B cell (primary cell): ENCODE data around the gene CLSTN2. TPM values are rescaled to one million over a fixed set of nuclear protein-coding genes. Genes with fewer than 3 reads are reported as not detected.

Experiments used
- ATAC-seq: fragments of 200-7000 bp; cut with Tn5 transposase; one replicate; pipeline ENCODE4 v1.10.0; 2021; ENCODE audit warnings: low read depth, mild to moderate bottlenecking, moderate number of reproducible peaks, moderate library complexity
- CTCF ChIA-PET: fragments of 350-600 bp; sonication (Branson Sonifier 250); formaldehyde crosslinking; loops from one replicate; lab custom pipeline; 2021; ENCODE audit warnings: antibody characterized with exemption, inconsistent platforms; lab: Charles Lee
- POLR2A ChIA-PET: fragments of 350-600 bp; sonication (Branson Sonifier 250); formaldehyde crosslinking; loops from one replicate; lab custom pipeline; 2021; ENCODE audit warnings: antibody characterized with exemption; lab: Charles Lee
- DNase-seq: peaks from one replicate; pipeline ENCODE4 v3.0.0; 2013
- H2AFZ ChIP-seq: 2 replicates; pipeline ENCODE4 v1.6.1; 2012; ENCODE audit warnings: mild to moderate bottlenecking, low read depth, low read length; ENCODE audit not compliant: insufficient read depth, poor library complexity, severe bottlenecking
- H3K27ac ChIP-seq, 2 donors: 1 replicate in 1 of 2; 2 replicates in 1 of 2; pipeline ENCODE4 v1.5.1; 2012 to 2013; ENCODE audit warnings: low read length in 2 of 2, mild to moderate bottlenecking in 2 of 2, moderate library complexity in 1 of 2
- H3K27me3 ChIP-seq, 4 experiments: fragments of 200-600 bp in 1 of 4; sonication (generic) in 1 of 4; replicated peaks in 1 of 4; 1 replicate in 2 of 4; 2 replicates in 2 of 4; pipeline versions ENCODE4 v1.6.1 to v1.7.0; 2013 to 2016; ENCODE audit warnings: low read length in 3 of 4, mild to moderate bottlenecking in 2 of 4, mixed read lengths in 1 of 4, moderate library complexity in 1 of 4; ENCODE audit not compliant: insufficient read depth in 4 of 4, control insufficient read depth in 3 of 4; ENCODE audit errors: control extremely low read depth in 1 of 4
- H3K36me3 ChIP-seq, 2 experiments: replicated peaks in 1 of 2; 1 replicate in 1 of 2; 2 replicates in 1 of 2; pipeline versions ENCODE4 v1.6.1 to v1.7.1; 2013; ENCODE audit warnings: low read length in 1 of 2; ENCODE audit not compliant: insufficient read depth in 2 of 2, control insufficient read depth in 1 of 2; ENCODE audit errors: control extremely low read depth in 1 of 2, extremely low read depth in 1 of 2
- H3K4me1 ChIP-seq, 2 donors: fragments of 200-600 bp in 1 of 2; sonication (generic) in 1 of 2; 1 replicate in 1 of 2; 2 replicates in 1 of 2; pipeline versions ENCODE4 v1.5.1 to v1.6.1; 2013 to 2017; ENCODE audit warnings: low read length in 2 of 2; ENCODE audit not compliant: control insufficient read depth in 2 of 2, insufficient read depth in 2 of 2
- H3K4me2 ChIP-seq: replicated peaks from 2 replicates; pipeline ENCODE3; 2012; ENCODE audit warnings: mild to moderate bottlenecking, low read depth, low read length; ENCODE audit not compliant: poor library complexity, severe bottlenecking
- H3K4me3 ChIP-seq, 5 experiments: fragments of 200-600 bp in 1 of 5; sonication (generic) in 1 of 5; 1 replicate in 3 of 5; 2 replicates in 2 of 5; pipeline versions ENCODE4 v1.5.1 to v1.7.0; 2011 to 2016; ENCODE audit warnings: low read length in 4 of 5, mild to moderate bottlenecking in 4 of 5, low read depth in 2 of 5, control low read depth in 1 of 5, moderate library complexity in 1 of 5; ENCODE audit not compliant: insufficient read depth in 1 of 5; ENCODE audit errors: control extremely low read depth in 1 of 5, extremely low read depth in 1 of 5
- H3K79me2 ChIP-seq: fragments of 200-600 bp; sonication (generic); one replicate; pipeline ENCODE4 v1.6.0; 2016; ENCODE audit warnings: low read length; ENCODE audit not compliant: control insufficient read depth, insufficient read depth
- H3K9ac ChIP-seq: fragments of 200-600 bp; sonication (generic); 2 replicates; pipeline ENCODE4 v1.6.1; 2017; ENCODE audit warnings: mild to moderate bottlenecking, low read length, moderate library complexity
- H3K9me3 ChIP-seq, 3 donors: one replicate each; pipeline versions ENCODE4 v1.6.1 to v1.7.1; 2013; ENCODE audit warnings: low read length in 2 of 3; ENCODE audit not compliant: control insufficient read depth in 2 of 3, insufficient read depth in 1 of 3; ENCODE audit errors: control extremely low read depth in 1 of 3
- H4K20me1 ChIP-seq: 2 replicates; pipeline ENCODE4 v1.6.0; 2012; ENCODE audit warnings: mild to moderate bottlenecking, low read length; ENCODE audit not compliant: insufficient read depth, control insufficient read depth, poor library complexity, severe bottlenecking
- H3K27ac Mint-ChIP-seq: one replicate; pipeline ENCODE4 v1.8.0; 2021; ENCODE audit warnings: mixed read lengths
- H3K27me3 Mint-ChIP-seq: one replicate; pipeline ENCODE4 v1.8.0; 2021; ENCODE audit warnings: mixed read lengths
- H3K4me1 Mint-ChIP-seq: one replicate; pipeline ENCODE4 v1.8.0; 2021; ENCODE audit warnings: mixed read lengths
- H3K4me3 Mint-ChIP-seq: one replicate; pipeline ENCODE4 v1.8.0; 2021; ENCODE audit warnings: mixed read lengths
- H3K9me3 Mint-ChIP-seq: one replicate; pipeline ENCODE4 v1.8.0; 2022; ENCODE audit warnings: mixed read lengths; ENCODE audit not compliant: insufficient read depth
- EZH2 ChIP-seq: IDR thresholded peaks from 2 replicates; pipeline ENCODE4 v1.6.1; 2012; ENCODE audit warnings: borderline replicate concordance, low read depth, mild to moderate bottlenecking, moderate library complexity, low read length; ENCODE audit not compliant: insufficient read depth, poor library complexity, severe bottlenecking
- WGBS: methylation state at CpG from one replicate; pipeline ENCODE4 v1.1.5; 2013; ENCODE audit warnings: missing lambda C conversion rate; ENCODE audit not compliant: insufficient coverage; 5-methylcytosine and 5-hydroxymethylcytosine counted together
- intact Hi-C: fragments of 100-400 bp; cut with micrococcal nuclease; formaldehyde crosslinking; loops from one replicate; pipeline ENCODE4 v1.10.0; 2022
- polyA plus RNA-seq: library from polyadenylated mRNA; depleted of rRNA; stranded (reverse); fragments of >200 nt; gene quantifications from 2 replicates; pipeline ENCODE4 v1.2.3, GENCODE V29; 2012
- total RNA-seq, 2 donors: library from RNA; stranded (reverse); fragments of 120-200 nt in 1 of 2; gene quantifications; 1 replicate in 1 of 2; 2 replicates in 1 of 2; pipeline versions ENCODE4 v1.2.3 to v1.2.4, GENCODE V29; 2013 to 2022
- TF ChIP-seq, protein P1 (sequence below): fragments of 200-600 bp; IDR thresholded peaks from one replicate; pipeline ENCODE4 v1.8.0; 2022; ENCODE audit warnings: antibody characterized with exemption, mild to moderate bottlenecking

Gene CLSTN2
- total and polyA plus RNA-seq, 2 donors (not counting 1 experiment from before 2014, with no cell fraction given): not detected

- intact Hi-C loops: no loop called here
- H3K27me3 ChIP-seq: no peaks in the 10 kb centered on the region
- POLR2A ChIA-PET: no interaction called here
- H2AFZ ChIP-seq: no peak overlapping the region
- ATAC-seq: no peak
- H3K4me3 ChIP-seq: no peak overlapping the region
- CTCF ChIA-PET: interaction anchor here (1.8 kb wide), 1 partner anchor 12 kb away, joined by 3 read pairs; no protein-coding TSS in a partner anchor
- H3K9me3 Mint-ChIP-seq: peaks cover 3% of the 10 kb centered on the region
- H3K27ac ChIP-seq: no peak overlapping the region
- no peaks in the 10 kb centered on the region for H3K79me2 ChIP-seq
- H3K4me2 ChIP-seq: no peak overlapping the region
- H3K4me3 Mint-ChIP-seq: no peak overlapping the region
- no peak overlapping the region for H3K9ac ChIP-seq
- H3K9me3 ChIP-seq: peaks cover 0 to 4% (median 0%) of the 10 kb centered on the region in 3 donors
- peaks cover 4% of the 10 kb centered on the region for H3K27me3 Mint-ChIP-seq
- TF ChIP-seq, protein P1, sequence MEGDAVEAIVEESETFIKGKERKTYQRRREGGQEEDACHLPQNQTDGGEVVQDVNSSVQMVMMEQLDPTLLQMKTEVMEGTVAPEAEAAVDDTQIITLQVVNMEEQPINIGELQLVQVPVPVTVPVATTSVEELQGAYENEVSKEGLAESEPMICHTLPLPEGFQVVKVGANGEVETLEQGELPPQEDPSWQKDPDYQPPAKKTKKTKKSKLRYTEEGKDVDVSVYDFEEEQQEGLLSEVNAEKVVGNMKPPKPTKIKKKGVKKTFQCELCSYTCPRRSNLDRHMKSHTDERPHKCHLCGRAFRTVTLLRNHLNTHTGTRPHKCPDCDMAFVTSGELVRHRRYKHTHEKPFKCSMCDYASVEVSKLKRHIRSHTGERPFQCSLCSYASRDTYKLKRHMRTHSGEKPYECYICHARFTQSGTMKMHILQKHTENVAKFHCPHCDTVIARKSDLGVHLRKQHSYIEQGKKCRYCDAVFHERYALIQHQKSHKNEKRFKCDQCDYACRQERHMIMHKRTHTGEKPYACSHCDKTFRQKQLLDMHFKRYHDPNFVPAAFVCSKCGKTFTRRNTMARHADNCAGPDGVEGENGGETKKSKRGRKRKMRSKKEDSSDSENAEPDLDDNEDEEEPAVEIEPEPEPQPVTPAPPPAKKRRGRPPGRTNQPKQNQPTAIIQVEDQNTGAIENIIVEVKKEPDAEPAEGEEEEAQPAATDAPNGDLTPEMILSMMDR: no peak
- no peak for TF ChIP-seq EZH2
- DNase-seq: no peak
- WGBS: 89% methylated on average over 6 of the region's 10 CpGs
- H3K4me1 Mint-ChIP-seq: no peaks in the 10 kb centered on the region
- no peak overlapping the region for H3K27ac Mint-ChIP-seq
- H3K4me1 ChIP-seq: no peaks in the 10 kb centered on the region
- H4K20me1 ChIP-seq: no peaks in the 10 kb centered on the region
- no peaks in the 10 kb centered on the region for H3K36me3 ChIP-seq
These were observed 17.7 kb upstream of the CLSTN2 start for GRCh38 chr3:139917226-139917785.

- Mint-ChIP-seq H3K9me3 (no peaks in the 10 kb centered on the region), H3K27ac (no peak overlapping the region), H3K27me3 (peaks cover 18% of the 10 kb centered on the region), H3K4me3 (no peak overlapping the region), H3K4me1 (no peaks in the 10 kb centered on the region)
- H3K27me3 ChIP-seq: peaks cover 0 to 14% (median 7%) of the 10 kb centered on the region in 4 experiments
- H2AFZ ChIP-seq: no peak overlapping the region
- H3K27ac ChIP-seq: no peak overlapping the region
- H3K4me1 ChIP-seq: no peaks in the 10 kb centered on the region
- intact Hi-C loops: no loop called here
- 65% methylated on average over 4 of the region's 4 CpGs for WGBS
- POLR2A ChIA-PET: no interaction called here
- no peaks in the 10 kb centered on the region for H3K79me2 ChIP-seq
- no peak overlapping the region for H3K4me2 ChIP-seq
- ATAC-seq: no peak
- no peak overlapping the region for H3K4me3 ChIP-seq
- H3K9me3 ChIP-seq: no peaks in the 10 kb centered on the region
- CTCF ChIA-PET: interaction anchor here (1.0 kb wide), 1 partner anchor 11 kb away, joined by 3 read pairs; no protein-coding TSS in a partner anchor
- TF ChIP-seq, protein P1: no peak
- TF ChIP-seq EZH2: no peak
- DNase-seq: no peak
- no peaks in the 10 kb centered on the region for H3K36me3 ChIP-seq
- H3K9ac ChIP-seq: no peak overlapping the region
- no peaks in the 10 kb centered on the region for H4K20me1 ChIP-seq
These were observed 6.1 kb upstream of the CLSTN2 start for GRCh38 chr3:139928708-139929505.
